Lower leg skin (tissue), 3 donors: ENCODE results near the gene CXXC5.

Source experiments
- CTCF ChIP-seq, 3 donors: fragments of 450-650 bp; IDR thresholded peaks; one replicate each; pipeline ENCODE4 v1.5.1; 2016; ENCODE audit warnings: antibody characterized with exemption in 3 of 3, mild to moderate bottlenecking in 3 of 3, moderate library complexity in 2 of 3
- POLR2A ChIP-seq, 2 donors: fragments of 450-650 bp; IDR thresholded peaks; one replicate each; pipeline ENCODE4 v1.6.1; 2016 to 2017; ENCODE audit warnings: antibody characterized with exemption in 2 of 2, mild to moderate bottlenecking in 1 of 2, moderate library complexity in 1 of 2

GRCh38 chr5:139711906-139712224 is 63.7 kb downstream of the CXXC5 start:
- TF ChIP-seq CTCF (IDR thresholded peaks at IDR 0.05) (no peak), POLR2A (IDR thresholded peaks at IDR 0.05) (no peak)
